Smooth muscle cell (in vitro differentiated cells): ENCODE results near the gene CATSPERB. TPM values are rescaled to one million over a fixed set of nuclear protein-coding genes. Genes with fewer than 3 reads are reported as not detected.

Experiments
- DNase-seq: peaks from one replicate; lab custom pipeline; 2025; ENCODE audit not compliant: unreplicated experiment; lab: John Stamatoyannopoulos, UW
- H2AFZ ChIP-seq: fragments of 200-600 bp; sonication (generic); 2 replicates; pipeline ENCODE4 v1.6.0; 2016; ENCODE audit warnings: antibody characterized with exemption, low read depth, mild to moderate bottlenecking
- H3F3A ChIP-seq: fragments of 200-600 bp; sonication (generic); 2 replicates; pipeline ENCODE4 v1.6.0; 2017; ENCODE audit warnings: antibody characterized with exemption, low read depth
- H3K27ac ChIP-seq: fragments of 200-600 bp; sonication (generic); 2 replicates; pipeline ENCODE4 v1.5.1; 2016; ENCODE audit warnings: low read depth, mild to moderate bottlenecking
- H3K27me3 ChIP-seq: fragments of 200-600 bp; sonication (generic); 2 replicates; pipeline ENCODE4 v1.6.1; 2016; ENCODE audit warnings: low read depth, mild to moderate bottlenecking
- H3K36me3 ChIP-seq: fragments of 200-600 bp; sonication (generic); 2 replicates; pipeline ENCODE4 v1.5.1; 2016; ENCODE audit warnings: low read depth
- H3K4me1 ChIP-seq: fragments of 200-600 bp; sonication (generic); 2 replicates; pipeline ENCODE4 v1.5.1; 2016; ENCODE audit warnings: low read depth
- H3K4me2 ChIP-seq: fragments of 200-600 bp; sonication (generic); 2 replicates; pipeline ENCODE4 v1.6.0; 2016; ENCODE audit warnings: mild to moderate bottlenecking
- H3K4me3 ChIP-seq: fragments of 200-600 bp; sonication (generic); 2 replicates; pipeline ENCODE4 v1.5.1; 2016; ENCODE audit warnings: mild to moderate bottlenecking
- H3K79me2 ChIP-seq: fragments of 200-600 bp; sonication (generic); 2 replicates; pipeline ENCODE4 v1.6.0; 2016; ENCODE audit warnings: low read depth, mild to moderate bottlenecking
- H3K9ac ChIP-seq: fragments of 200-600 bp; sonication (generic); 2 replicates; pipeline ENCODE4 v1.6.0; 2016; ENCODE audit warnings: low read depth
- H3K9me3 ChIP-seq: fragments of 200-600 bp; sonication (generic); replicated peaks from 2 replicates; pipeline ENCODE4 v1.5.1; 2016; ENCODE audit warnings: low read depth
- H4K20me1 ChIP-seq: fragments of 200-600 bp; sonication (generic); 2 replicates; pipeline ENCODE4 v1.6.0; 2016; ENCODE audit warnings: low read depth
- CTCF ChIP-seq: fragments of 200-600 bp; sonication (generic); IDR thresholded peaks from 2 replicates; pipeline ENCODE4 v1.5.1; 2017; ENCODE audit warnings: borderline replicate concordance, mild to moderate bottlenecking, antibody characterized with exemption; ENCODE audit not compliant: insufficient read depth, poor library complexity, severe bottlenecking
- WGBS: methylation state at CpG from one replicate; pipeline ENCODE4 v1.1.7; 2016; ENCODE audit warnings: low lambda C conversion rate; 5-methylcytosine and 5-hydroxymethylcytosine counted together
- polyA plus RNA-seq: library from polyadenylated mRNA; unstranded; fragments of >200 nt; fragmentation: Nextera tagmentation; extraction: Ambion mirVana; gene quantifications from 2 replicates; pipeline ENCODE4 v1.2.1, GENCODE V29; 2016
- total RNA-seq: library from RNA; depleted of rRNA; stranded (reverse); fragments of >200 nt; gene quantifications from 2 replicates; pipeline ENCODE4 v1.2.3, GENCODE V29; 2014

The CATSPERB gene
- total and polyA plus RNA-seq, 2 experiments from 2014 or later: 0.18 TPM; not detected in 1

GRCh38 chr14:91737619-91738018, 5.7 kb upstream of the CATSPERB start:
- H3K27ac ChIP-seq: no peak overlapping the region
- TF ChIP-seq CTCF: no peak
- DNase-seq: no peak
- no peak overlapping the region for H3K4me3 ChIP-seq
- H3K4me1 ChIP-seq: no peaks in the 10 kb centered on the region
- H3K36me3 ChIP-seq: no peaks in the 10 kb centered on the region
- no peaks in the 10 kb centered on the region for H3K79me2 ChIP-seq
- H3K4me2 ChIP-seq: no peak overlapping the region
- H3K9ac ChIP-seq: no peak overlapping the region
- no peaks in the 10 kb centered on the region for H4K20me1 ChIP-seq
- no peaks in the 10 kb centered on the region for H3K27me3 ChIP-seq
- H3F3A ChIP-seq: no peaks in the 10 kb centered on the region
- WGBS: 82% methylated on average over 5 of the region's 5 CpGs
- no peaks in the 10 kb centered on the region for H3K9me3 ChIP-seq
- H2AFZ ChIP-seq: no peak overlapping the region

GRCh38 chr14:91732859-91733477, 1.1 kb upstream of the CATSPERB start:
- Histone ChIP-seq H2AFZ (no peak overlapping the region), H3K9ac (no peak overlapping the region), H3K79me2 (no peaks in the 10 kb centered on the region), H3K4me1 (no peaks in the 10 kb centered on the region), H3K4me2 (no peak overlapping the region), H3K36me3 (no peaks in the 10 kb centered on the region), H3K27ac (no peak overlapping the region), H3K4me3 (no peak overlapping the region), H3K27me3 (no peaks in the 10 kb centered on the region), H4K20me1 (no peaks in the 10 kb centered on the region), H3F3A (no peaks in the 10 kb centered on the region), H3K9me3 (no peaks in the 10 kb centered on the region)
- WGBS: 16% methylated on average over 2 of the region's 2 CpGs
- no peak for DNase-seq
- no peak for TF ChIP-seq CTCF

- 83% methylated on average over 5 of the region's 5 CpGs for WGBS
- Histone ChIP-seq H3K36me3 (no peaks in the 10 kb centered on the region), H3K9me3 (no peaks in the 10 kb centered on the region), H3K27me3 (no peaks in the 10 kb centered on the region), H3K4me3 (no peak overlapping the region), H3K27ac (no peak overlapping the region), H3K79me2 (no peaks in the 10 kb centered on the region), H3F3A (no peaks in the 10 kb centered on the region), H3K9ac (no peak overlapping the region), H2AFZ (no peak overlapping the region), H3K4me1 (no peaks in the 10 kb centered on the region), H3K4me2 (no peak overlapping the region), H4K20me1 (no peaks in the 10 kb centered on the region)
- TF ChIP-seq CTCF: no peak
- no peak for DNase-seq
Observed at GRCh38 chr14:91732439-91732838, 553 bp upstream of the CATSPERB start.

GRCh38 chr14:91731018-91731417, 868 bp downstream of the CATSPERB start:
- Histone ChIP-seq H3F3A (no peaks in the 10 kb centered on the region), H4K20me1 (no peaks in the 10 kb centered on the region), H3K4me1 (no peaks in the 10 kb centered on the region), H2AFZ (no peak overlapping the region), H3K27me3 (no peaks in the 10 kb centered on the region), H3K27ac (no peak overlapping the region), H3K36me3 (no peaks in the 10 kb centered on the region), H3K79me2 (no peaks in the 10 kb centered on the region), H3K4me3 (no peak overlapping the region), H3K4me2 (no peak overlapping the region), H3K9ac (no peak overlapping the region), H3K9me3 (no peaks in the 10 kb centered on the region)
- 69% methylated on average over 2 of the region's 2 CpGs for WGBS
- no peak for TF ChIP-seq CTCF
- no peak for DNase-seq
